Measurements from ENCODE around the gene C11orf54.

The C11orf54 gene

GRCh38 chr11:93796441-93797231 is 55.2 kb downstream of the C11orf54 start:
- Histone ChIP-seq H3K9me3 (ENCODE audit: control insufficient read depth, insufficient read depth, low read length) (no peaks in the 10 kb centered on the region), H3K27ac (ENCODE audit: low read depth, low read length) (no peak overlapping the region), H3K27me3 (ENCODE audit: control insufficient read depth, insufficient read depth, low read length) (no peaks in the 10 kb centered on the region), H3K9ac (ENCODE audit: low read depth, low read length) (no peak overlapping the region), H3K36me3 (ENCODE audit: control insufficient read depth, insufficient read depth, low read length) (peaks cover 97% of the 10 kb centered on the region), H3K4me1 (ENCODE audit: control insufficient read depth, insufficient read depth, low read length) (no peaks in the 10 kb centered on the region), H3K4me3 (ENCODE audit: low read depth, low read length) (no peak overlapping the region)

GRCh38 chr11:93801366-93801765 is 59.9 kb downstream of the C11orf54 start:
- Histone ChIP-seq H3K27me3 (ENCODE audit: control insufficient read depth, insufficient read depth, low read length) (no peaks in the 10 kb centered on the region), H3K4me1 (ENCODE audit: control insufficient read depth, insufficient read depth, low read length) (no peaks in the 10 kb centered on the region), H3K9me3 (ENCODE audit: control insufficient read depth, insufficient read depth, low read length) (no peaks in the 10 kb centered on the region), H3K9ac (ENCODE audit: low read depth, low read length) (no peak overlapping the region), H3K36me3 (ENCODE audit: control insufficient read depth, insufficient read depth, low read length) (peaks cover 95% of the 10 kb centered on the region), H3K4me3 (ENCODE audit: low read depth, low read length) (no peak overlapping the region), H3K27ac (ENCODE audit: low read depth, low read length) (no peak overlapping the region)

GRCh38 chr11:93804879-93805278 is 63.4 kb downstream of the C11orf54 start:
- Histone ChIP-seq H3K4me1 (ENCODE audit: control insufficient read depth, insufficient read depth, low read length) (no peaks in the 10 kb centered on the region), H3K27ac (ENCODE audit: low read depth, low read length) (no peak overlapping the region), H3K9me3 (ENCODE audit: control insufficient read depth, insufficient read depth, low read length) (no peaks in the 10 kb centered on the region), H3K27me3 (ENCODE audit: control insufficient read depth, insufficient read depth, low read length) (no peaks in the 10 kb centered on the region), H3K36me3 (ENCODE audit: control insufficient read depth, insufficient read depth, low read length) (peaks cover 95% of the 10 kb centered on the region), H3K4me3 (ENCODE audit: low read depth, low read length) (no peak overlapping the region), H3K9ac (ENCODE audit: low read depth, low read length) (no peak overlapping the region)

- Histone ChIP-seq H3K9me3 (ENCODE audit: control insufficient read depth, insufficient read depth, low read length) (no peaks in the 10 kb centered on the region), H3K4me3 (ENCODE audit: low read depth, low read length) (no peak overlapping the region), H3K27ac (ENCODE audit: low read depth, low read length) (no peak overlapping the region), H3K4me1 (ENCODE audit: control insufficient read depth, insufficient read depth, low read length) (no peaks in the 10 kb centered on the region), H3K27me3 (ENCODE audit: control insufficient read depth, insufficient read depth, low read length) (no peaks in the 10 kb centered on the region), H3K9ac (ENCODE audit: low read depth, low read length) (no peak overlapping the region), H3K36me3 (ENCODE audit: control insufficient read depth, insufficient read depth, low read length) (peaks cover 95% of the 10 kb centered on the region)
Measured at GRCh38 chr11:93807980-93808379, 66.5 kb downstream of the C11orf54 start.

- Histone ChIP-seq H3K36me3 (ENCODE audit: control insufficient read depth, insufficient read depth, low read length) (peaks cover 65% of the 10 kb centered on the region), H3K27me3 (ENCODE audit: control insufficient read depth, insufficient read depth, low read length) (no peaks in the 10 kb centered on the region), H3K27ac (ENCODE audit: low read depth, low read length) (no peak overlapping the region), H3K9me3 (ENCODE audit: control insufficient read depth, insufficient read depth, low read length) (no peaks in the 10 kb centered on the region), H3K4me1 (ENCODE audit: control insufficient read depth, insufficient read depth, low read length) (peaks cover under 1% of the 10 kb centered on the region; the same call in 1 of the 2 replicates), H3K9ac (ENCODE audit: low read depth, low read length) (no peak overlapping the region), H3K4me3 (ENCODE audit: low read depth, low read length) (no peak overlapping the region)
Measured at GRCh38 chr11:93813974-93814373, 72.5 kb downstream of the C11orf54 start.
